ENCODE measurements around the gene MYADML2.
A peak's percentile ranks its signal among the peaks of the same experiment; 100 is the strongest.

MYADML2 gene

DNA sequence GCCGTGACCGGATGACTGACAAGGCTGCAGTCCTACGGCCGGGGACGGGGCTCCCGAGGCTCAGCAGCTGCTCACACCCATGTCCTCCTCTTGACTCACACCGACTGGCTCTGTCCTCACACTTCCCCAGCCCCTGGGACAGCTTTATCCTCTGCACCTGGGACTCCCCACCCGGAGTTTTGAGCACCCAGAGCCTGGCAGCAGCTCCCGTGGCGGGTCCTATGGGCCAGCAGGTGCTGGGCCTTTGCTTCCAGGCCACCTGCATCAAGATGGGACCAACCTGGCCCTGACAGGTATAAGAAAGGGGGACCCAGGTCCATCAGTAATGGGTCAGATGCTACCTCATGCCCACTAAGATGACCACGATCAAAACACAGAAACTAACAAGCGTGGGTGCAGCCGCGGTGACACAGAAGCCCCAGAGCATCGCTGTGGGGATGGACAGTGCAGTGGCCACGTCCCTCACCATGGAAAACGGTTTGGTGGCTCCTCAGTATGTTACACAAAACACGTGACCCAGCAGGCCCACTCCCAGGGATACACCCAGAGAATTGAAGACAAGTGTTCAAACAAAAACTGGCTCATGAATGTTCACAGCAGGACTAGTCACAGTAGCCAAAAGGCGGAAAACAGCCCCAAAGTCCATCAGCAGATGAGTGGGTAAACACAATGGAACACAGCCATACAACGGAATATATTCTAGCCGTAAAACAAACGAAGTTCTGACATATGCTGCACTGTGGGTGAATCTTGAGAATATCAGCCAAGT is 17.2 kb upstream of the MYADML2 start:
- H3K18ac ChIP-seq (ENCODE audit: low read length): no peak overlapping the region
- H3K79me1 ChIP-seq (ENCODE audit: low read length): no peaks in the 10 kb centered on the region
- H3K56ac ChIP-seq (ENCODE audit: low read length): peak overlapping the region; percentile 53
- H3K27me3 ChIP-seq (ENCODE audit: insufficient read depth, low read length, poor library complexity): no peaks in the 10 kb centered on the region
- H2BK15ac ChIP-seq (replicated peaks; ENCODE audit: low read depth): no peak overlapping the region
- peak overlapping the region; percentile 32 for H3K27ac ChIP-seq (ENCODE audit: low read depth, low read length)
- H3K79me2 ChIP-seq (ENCODE audit: control insufficient read depth, insufficient read depth, low read length): no peaks in the 10 kb centered on the region
- H3K4me3 ChIP-seq (ENCODE audit: low read length): no peak overlapping the region
- no peak overlapping the region for H3K23ac ChIP-seq (ENCODE audit: low read length)
- no peak for DNase-seq
- no peak overlapping the region for H4K8ac ChIP-seq (ENCODE audit: low read depth, low read length)
- no peak overlapping the region for H2BK120ac ChIP-seq (ENCODE audit: low read depth, low read length)
- H3K4me1 ChIP-seq (ENCODE audit: control insufficient read depth, low read depth, low read length): peaks cover 12% of the 10 kb centered on the region
- H2AK5ac ChIP-seq (ENCODE audit: low read length): no peak overlapping the region
- no peak overlapping the region for H4K5ac ChIP-seq (ENCODE audit: low read length)
- no peaks in the 10 kb centered on the region for H3K36me3 ChIP-seq (ENCODE audit: control insufficient read depth, insufficient read depth, low read length)
- H3K9ac ChIP-seq (ENCODE audit: low read length): no peak overlapping the region
- no CpG with 5 or more reads among the region's 22 CpGs for WGBS (ENCODE audit: extremely low coverage, insufficient coverage, low lambda C conversion rate)
- no peak overlapping the region for H3K4ac ChIP-seq (ENCODE audit: low read depth, low read length)
- H3K4me2 ChIP-seq (ENCODE audit: low read length): no peak overlapping the region
- H2BK5ac ChIP-seq (ENCODE audit: low read length): no peak overlapping the region

DNA sequence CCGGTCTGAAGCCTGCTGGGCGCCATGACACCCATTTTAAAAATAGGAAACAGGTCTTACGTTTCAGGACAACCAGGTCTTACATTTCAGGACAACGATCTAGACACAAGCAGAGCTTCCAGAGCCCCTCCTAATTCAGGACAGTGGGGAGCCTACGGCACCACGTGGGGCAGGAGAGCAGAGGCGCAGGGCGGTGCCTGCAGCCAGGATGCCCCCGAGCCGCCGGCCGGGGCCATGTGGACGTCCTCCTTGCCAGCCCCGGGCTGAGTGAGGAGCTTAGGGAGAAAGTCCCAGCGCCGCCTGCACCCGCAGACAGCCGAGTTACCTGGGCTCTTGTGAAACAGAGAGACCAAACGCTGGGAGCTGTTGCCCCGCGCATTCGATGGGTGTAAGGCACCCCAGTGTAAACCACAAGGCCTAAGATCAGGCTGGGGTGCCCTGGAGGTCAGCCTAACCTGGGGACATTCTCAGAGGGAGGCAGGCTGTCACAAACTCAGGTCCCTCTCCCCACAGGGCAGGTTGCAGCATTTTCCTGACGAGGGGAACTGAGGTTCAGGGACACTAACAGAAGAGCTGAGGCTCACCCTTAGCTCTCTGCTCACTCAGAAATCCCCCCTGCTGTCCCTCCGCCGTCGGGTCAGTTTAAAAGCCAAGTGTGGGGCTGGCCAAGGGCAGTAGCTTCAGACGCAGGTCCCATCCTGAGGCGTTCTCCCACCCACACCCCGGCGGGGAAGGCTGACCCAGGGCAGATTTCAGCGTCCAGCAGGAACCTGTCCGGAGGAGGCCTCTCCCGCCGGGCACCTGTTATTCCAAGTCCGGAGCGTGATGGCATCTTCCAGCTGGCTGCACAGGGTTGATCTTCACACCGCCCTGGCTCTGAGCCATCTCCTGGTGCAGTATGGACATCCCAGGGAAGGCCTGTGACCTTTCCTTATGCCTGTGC is 15.7 kb upstream of the MYADML2 start:
- Histone ChIP-seq H3K36me3 (ENCODE audit: control insufficient read depth, insufficient read depth, low read length) (no peaks in the 10 kb centered on the region), H2BK120ac (ENCODE audit: low read depth, low read length) (no peak overlapping the region), H3K23ac (ENCODE audit: low read length) (no peak overlapping the region), H3K4me1 (ENCODE audit: control insufficient read depth, low read depth, low read length) (peaks cover 12% of the 10 kb centered on the region), H2AK5ac (ENCODE audit: low read length) (no peak overlapping the region), H3K27ac (ENCODE audit: low read depth, low read length) (peak overlapping the region; percentile 12), H2BK5ac (ENCODE audit: low read length) (no peak overlapping the region), H3K4me2 (ENCODE audit: low read length) (no peak overlapping the region), H3K79me2 (ENCODE audit: control insufficient read depth, insufficient read depth, low read length) (no peaks in the 10 kb centered on the region), H4K8ac (ENCODE audit: low read depth, low read length) (no peak overlapping the region), H3K4ac (ENCODE audit: low read depth, low read length) (peak overlapping the region; percentile 41), H3K27me3 (ENCODE audit: insufficient read depth, low read length, poor library complexity) (peaks cover 6% of the 10 kb centered on the region), H3K79me1 (ENCODE audit: low read length) (no peaks in the 10 kb centered on the region), H3K18ac (ENCODE audit: low read length) (no peak overlapping the region), H4K5ac (ENCODE audit: low read length) (no peak overlapping the region), H3K56ac (ENCODE audit: low read length) (peak overlapping the region; percentile 73), H3K4me3 (ENCODE audit: low read length) (no peak overlapping the region), H2BK15ac (replicated peaks; ENCODE audit: low read depth) (no peak overlapping the region), H3K9ac (ENCODE audit: low read length) (peak overlapping the region; percentile 63)
- no peak for DNase-seq
- no CpG with 5 or more reads among the region's 37 CpGs for WGBS (ENCODE audit: extremely low coverage, insufficient coverage, low lambda C conversion rate)

DNA sequence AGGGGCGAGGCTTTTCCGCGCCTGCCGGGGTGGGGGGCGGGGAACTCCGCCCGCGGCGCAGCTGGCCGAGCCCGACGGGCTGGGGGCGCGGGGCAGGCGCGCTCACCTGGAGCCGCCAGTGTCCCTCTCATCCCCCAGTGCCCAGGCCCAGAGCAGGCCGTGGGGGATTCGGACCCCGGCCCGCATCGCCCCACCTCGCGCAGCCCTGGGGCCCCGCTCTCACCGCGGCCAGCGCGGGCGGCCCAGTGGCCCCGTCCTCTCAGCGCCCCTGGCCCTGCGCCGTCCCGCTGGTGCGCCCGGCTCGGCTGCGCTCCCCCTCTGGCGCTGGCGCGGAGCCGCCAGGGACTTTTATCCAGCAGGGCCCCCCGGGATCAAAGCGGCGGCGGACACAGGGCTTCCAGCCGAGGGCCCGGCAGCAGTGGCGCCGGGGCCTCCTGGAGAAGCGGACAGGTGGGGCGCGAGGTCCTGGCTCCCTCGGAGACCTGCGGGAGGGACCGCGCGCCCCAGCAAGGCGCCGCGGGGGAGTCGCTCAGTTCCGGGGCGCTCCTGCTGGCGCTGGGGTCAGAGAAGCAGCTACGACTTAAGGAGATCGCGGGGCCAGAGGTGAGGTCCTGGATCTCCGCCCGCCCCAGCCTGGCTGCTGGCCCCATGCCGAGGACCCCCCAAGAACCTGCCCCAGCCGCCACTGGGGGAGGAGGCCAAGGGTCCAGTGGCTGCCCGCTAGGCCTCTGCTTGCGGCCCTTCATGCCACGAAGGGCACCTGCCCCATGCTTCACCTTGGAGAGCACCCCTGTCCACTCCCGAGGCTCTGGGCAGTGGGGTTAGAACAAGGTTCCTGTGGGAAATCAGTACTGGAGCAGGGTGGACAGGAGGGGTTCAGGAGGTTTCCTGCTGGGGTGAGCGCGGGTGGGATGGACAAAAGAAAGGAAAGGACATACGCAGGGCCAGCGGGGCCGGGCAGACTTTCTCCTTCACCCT is 14.8 kb upstream of the MYADML2 start:
- Histone ChIP-seq H2BK120ac (ENCODE audit: low read depth, low read length) (no peak overlapping the region), H3K4me2 (ENCODE audit: low read length) (peak overlapping the region; percentile 50), H3K27me3 (ENCODE audit: insufficient read depth, low read length, poor library complexity) (peaks cover 6% of the 10 kb centered on the region), H2BK15ac (replicated peaks; ENCODE audit: low read depth) (no peak overlapping the region), H3K18ac (ENCODE audit: low read length) (peak overlapping the region; percentile 32), H2BK5ac (ENCODE audit: low read length) (no peak overlapping the region), H3K4me3 (ENCODE audit: low read length) (no peak overlapping the region), H3K56ac (ENCODE audit: low read length) (peak overlapping the region; percentile 73), H3K79me2 (ENCODE audit: control insufficient read depth, insufficient read depth, low read length) (no peaks in the 10 kb centered on the region), H3K4me1 (ENCODE audit: control insufficient read depth, low read depth, low read length) (peaks cover 5% of the 10 kb centered on the region), H3K9ac (ENCODE audit: low read length) (peak overlapping the region; percentile 63), H4K8ac (ENCODE audit: low read depth, low read length) (no peak overlapping the region), H4K5ac (ENCODE audit: low read length) (no peak overlapping the region), H3K23ac (ENCODE audit: low read length) (no peak overlapping the region), H3K79me1 (ENCODE audit: low read length) (no peaks in the 10 kb centered on the region), H3K4ac (ENCODE audit: low read depth, low read length) (peak overlapping the region; percentile 19), H3K36me3 (ENCODE audit: control insufficient read depth, insufficient read depth, low read length) (no peaks in the 10 kb centered on the region), H2AK5ac (ENCODE audit: low read length) (no peak overlapping the region), H3K27ac (ENCODE audit: low read depth, low read length) (peak overlapping the region; percentile 28)
- no CpG with 5 or more reads among the region's 82 CpGs for WGBS (ENCODE audit: extremely low coverage, insufficient coverage, low lambda C conversion rate)
- DNase-seq: no peak

DNA sequence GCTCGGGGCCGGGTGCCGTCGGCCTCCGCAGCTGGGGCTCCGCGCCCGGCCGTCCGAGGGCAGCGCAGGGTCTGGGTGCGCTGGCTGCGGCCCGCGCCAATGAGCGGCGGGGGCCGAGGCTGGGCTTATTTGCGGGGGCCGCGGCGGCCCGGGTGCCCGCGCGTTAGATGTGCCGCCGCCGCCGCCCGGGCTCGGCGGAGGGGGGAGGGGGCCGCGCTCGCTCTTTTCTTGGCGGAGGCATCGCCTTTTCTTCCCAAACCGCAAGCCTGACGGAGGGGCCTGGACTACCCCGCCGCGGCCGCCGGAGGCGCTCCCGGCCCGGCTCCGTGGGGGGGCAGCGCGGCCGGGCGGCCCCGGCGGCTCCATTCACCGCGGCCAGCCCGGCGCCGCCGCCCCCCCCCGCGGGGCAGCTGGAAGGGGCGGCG is 14.1 kb upstream of the MYADML2 start, which contains the start of gene NOTUM:
Gene NOTUM (minus strand): TSS at position 101 of the 425 bp plus-strand sequence. CDS start 278 bp downstream, outside the sequence.
- Histone ChIP-seq H3K56ac (ENCODE audit: low read length) (peak within 1 kb of the TSS; percentile 78), H3K27me3 (ENCODE audit: insufficient read depth, low read length, poor library complexity) (peaks cover 6% of the 10 kb centered on the region), H2BK15ac (replicated peaks; ENCODE audit: low read depth) (no peak within 1 kb of the TSS), H2BK120ac (ENCODE audit: low read depth, low read length) (no peak within 1 kb of the TSS), H3K79me2 (ENCODE audit: control insufficient read depth, insufficient read depth, low read length) (no peaks in the 10 kb centered on the region), H4K5ac (ENCODE audit: low read length) (no peak within 1 kb of the TSS), H3K4me2 (ENCODE audit: low read length) (peak within 1 kb of the TSS; percentile 50), H3K4ac (ENCODE audit: low read depth, low read length) (peak within 1 kb of the TSS; percentile 63), H3K23ac (ENCODE audit: low read length) (peak within 1 kb of the TSS; percentile 45), H2AK5ac (ENCODE audit: low read length) (no peak within 1 kb of the TSS), H3K18ac (ENCODE audit: low read length) (peak within 1 kb of the TSS; percentile 77), H3K4me1 (ENCODE audit: control insufficient read depth, low read depth, low read length) (peaks cover 5% of the 10 kb centered on the region), H3K4me3 (ENCODE audit: low read length) (peak within 1 kb of the TSS; percentile 24), H3K9ac (ENCODE audit: low read length) (peak within 1 kb of the TSS; percentile 63), H4K8ac (ENCODE audit: low read depth, low read length) (no peak within 1 kb of the TSS), H3K79me1 (ENCODE audit: low read length) (no peaks in the 10 kb centered on the region), H3K27ac (ENCODE audit: low read depth, low read length) (peak within 1 kb of the TSS; percentile 28), H2BK5ac (ENCODE audit: low read length) (no peak within 1 kb of the TSS), H3K36me3 (ENCODE audit: control insufficient read depth, insufficient read depth, low read length) (no peaks in the 10 kb centered on the region)
- DNase-seq: peak; percentile 75
- no CpG with 5 or more reads among the region's 65 CpGs for WGBS (ENCODE audit: extremely low coverage, insufficient coverage, low lambda C conversion rate)
